ENCODE data around the gene RCSD1. TPM values are rescaled to one million over a fixed set of nuclear protein-coding genes. Genes with fewer than 3 reads are reported as not detected.

Gene RCSD1
- total RNA-seq, 4 donors from 2014 or later = 2.4 to 8.7 (median 4.4) TPM

DNA sequence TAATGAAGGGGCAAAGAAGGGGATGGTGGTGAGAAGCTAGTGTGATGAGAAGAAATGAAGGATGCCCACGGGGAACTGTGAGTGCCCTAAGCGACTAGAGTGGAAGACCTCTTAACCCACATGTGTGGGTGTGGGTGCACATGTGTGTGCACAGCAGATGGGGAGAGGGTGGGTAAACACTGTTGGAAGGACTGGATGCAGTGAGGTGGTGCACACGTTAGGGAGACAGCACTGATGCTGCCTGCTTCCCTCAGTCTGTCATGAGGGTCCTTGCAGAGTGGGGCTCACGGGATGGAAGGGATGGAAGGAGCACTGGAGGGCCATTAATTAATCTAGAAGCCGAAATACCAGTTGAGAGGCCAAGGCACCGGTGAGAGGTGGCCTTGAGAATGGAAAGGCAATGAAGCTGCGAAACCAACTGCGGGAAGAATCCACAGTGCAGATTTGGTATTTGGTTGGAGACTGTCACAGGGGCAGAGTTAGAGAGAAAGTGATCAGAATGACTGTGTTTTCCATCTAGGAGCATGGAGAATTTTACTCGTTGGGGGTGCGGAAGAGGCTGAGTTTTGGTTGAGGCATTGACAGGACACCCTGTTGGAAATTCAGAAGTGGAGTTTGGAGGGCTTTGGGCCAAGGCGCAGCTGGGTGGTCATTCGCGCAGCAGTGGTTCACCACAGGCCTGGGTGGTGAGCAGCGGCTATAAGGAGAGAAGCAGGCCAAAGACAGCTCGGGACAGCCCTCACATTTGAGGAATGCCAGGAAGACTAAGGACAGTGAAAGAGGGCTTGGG lies 15.8 kb downstream of the RCSD1 start:
- H3K4me3 ChIP-seq (ENCODE audit: low read depth, poor library complexity, severe bottlenecking) = no peak overlapping the region
- 88 to 90% methylated on average over 15 of the region's 15 CpGs for WGBS, 2 donors
- intact Hi-C loops (cut with DNase I; ENCODE audit: low total_unique reads) = no loop called here
- peak in 1 of 2 donors; percentile 59 for DNase-seq (ENCODE audit: low spot score in 2 of 2)
- TF ChIP-seq, protein P1, sequence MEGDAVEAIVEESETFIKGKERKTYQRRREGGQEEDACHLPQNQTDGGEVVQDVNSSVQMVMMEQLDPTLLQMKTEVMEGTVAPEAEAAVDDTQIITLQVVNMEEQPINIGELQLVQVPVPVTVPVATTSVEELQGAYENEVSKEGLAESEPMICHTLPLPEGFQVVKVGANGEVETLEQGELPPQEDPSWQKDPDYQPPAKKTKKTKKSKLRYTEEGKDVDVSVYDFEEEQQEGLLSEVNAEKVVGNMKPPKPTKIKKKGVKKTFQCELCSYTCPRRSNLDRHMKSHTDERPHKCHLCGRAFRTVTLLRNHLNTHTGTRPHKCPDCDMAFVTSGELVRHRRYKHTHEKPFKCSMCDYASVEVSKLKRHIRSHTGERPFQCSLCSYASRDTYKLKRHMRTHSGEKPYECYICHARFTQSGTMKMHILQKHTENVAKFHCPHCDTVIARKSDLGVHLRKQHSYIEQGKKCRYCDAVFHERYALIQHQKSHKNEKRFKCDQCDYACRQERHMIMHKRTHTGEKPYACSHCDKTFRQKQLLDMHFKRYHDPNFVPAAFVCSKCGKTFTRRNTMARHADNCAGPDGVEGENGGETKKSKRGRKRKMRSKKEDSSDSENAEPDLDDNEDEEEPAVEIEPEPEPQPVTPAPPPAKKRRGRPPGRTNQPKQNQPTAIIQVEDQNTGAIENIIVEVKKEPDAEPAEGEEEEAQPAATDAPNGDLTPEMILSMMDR (IDR thresholded peaks at IDR 0.05) = no peak
- no peak for TF ChIP-seq POLR2A (IDR thresholded peaks at IDR 0.05)

DNA sequence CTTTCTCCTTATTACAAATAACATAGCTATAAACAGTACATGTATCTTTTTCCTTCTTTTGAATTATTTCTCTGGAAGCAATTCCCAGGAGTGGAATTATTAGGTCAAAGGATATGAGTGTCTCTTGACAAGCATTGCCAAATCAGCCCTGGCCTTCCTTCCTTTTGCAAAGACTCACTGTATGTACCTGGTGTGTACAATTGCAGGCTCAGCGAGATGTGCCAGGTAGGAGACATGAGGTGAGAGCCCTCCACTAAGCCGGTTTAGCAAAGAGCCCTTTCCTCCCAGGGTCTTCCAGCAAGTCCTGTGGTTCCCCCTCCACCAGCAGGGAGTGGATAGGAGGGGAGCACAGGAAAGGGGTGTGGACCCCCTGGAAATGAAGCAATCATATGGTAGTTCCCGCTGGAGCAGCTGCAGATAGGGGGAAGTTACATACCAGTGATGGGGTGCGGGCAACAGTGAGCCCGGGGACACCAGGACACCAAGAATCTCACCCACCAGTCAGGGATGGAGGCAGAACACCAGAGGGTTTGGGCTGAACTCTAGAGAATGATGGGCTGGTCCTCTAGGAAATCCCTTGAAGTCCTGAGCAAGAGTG lies 18.3 kb downstream of the RCSD1 start:
- TF ChIP-seq POLR2A (IDR thresholded peaks at IDR 0.05) = no peak
- TF ChIP-seq, protein P1 (IDR thresholded peaks at IDR 0.05) = no peak
- peak in 1 of 2 donors; percentile 82 for DNase-seq (ENCODE audit: low spot score in 2 of 2)
- intact Hi-C loops (cut with DNase I; ENCODE audit: low total_unique reads) = no loop called here
- H3K4me3 ChIP-seq (ENCODE audit: low read depth, poor library complexity, severe bottlenecking) = no peak overlapping the region
- 81 to 88% methylated on average over 5 of the region's 5 CpGs for WGBS, 2 donors

DNA sequence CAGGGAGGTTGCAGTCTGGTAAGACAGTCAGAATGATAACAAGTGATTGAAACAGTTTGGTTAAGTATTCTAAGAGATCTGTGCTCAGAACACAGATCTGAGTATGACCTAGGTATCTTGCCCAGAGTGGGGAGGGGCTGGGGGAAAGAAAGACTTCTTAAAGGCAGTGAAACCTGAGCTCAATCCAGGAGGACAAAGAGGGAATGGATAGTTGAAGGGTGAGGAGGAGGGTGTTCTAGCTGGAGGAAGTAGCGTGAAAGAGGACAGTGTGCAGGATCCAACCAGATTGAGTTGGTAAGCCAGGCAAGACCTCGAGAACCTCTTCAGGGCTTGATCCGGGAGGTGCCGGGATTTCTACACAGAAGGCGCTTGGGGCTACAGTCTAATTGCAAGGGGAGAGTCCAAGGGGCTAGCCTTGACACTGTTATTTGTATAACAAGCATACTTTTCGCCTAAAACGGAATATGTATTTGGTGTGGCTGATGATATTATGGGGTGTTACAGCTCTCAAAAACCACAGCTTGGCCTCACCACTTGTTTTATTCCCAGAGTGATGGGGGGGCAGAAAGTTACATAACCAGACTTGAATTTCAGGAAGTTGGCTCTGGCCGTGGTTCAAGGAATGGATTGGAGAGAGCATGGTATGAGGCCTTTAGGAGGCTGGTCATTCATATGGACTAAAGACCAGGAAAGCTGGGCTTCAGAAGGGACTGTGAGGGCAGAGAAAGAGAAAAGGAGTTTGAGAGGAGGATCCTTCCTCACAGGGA lies 19.1 kb downstream of the RCSD1 start:
- no peak for TF ChIP-seq POLR2A (IDR thresholded peaks at IDR 0.05)
- TF ChIP-seq, protein P1 (IDR thresholded peaks at IDR 0.05) = no peak
- no peak overlapping the region for H3K4me3 ChIP-seq (ENCODE audit: low read depth, poor library complexity, severe bottlenecking)
- peak in 1 of 2 donors; percentile 48 for DNase-seq (ENCODE audit: low spot score in 2 of 2)
- 61 to 78% methylated on average over 8 of the region's 8 CpGs for WGBS, 2 donors
- intact Hi-C loops (cut with DNase I; ENCODE audit: low total_unique reads) = no loop called here

DNA sequence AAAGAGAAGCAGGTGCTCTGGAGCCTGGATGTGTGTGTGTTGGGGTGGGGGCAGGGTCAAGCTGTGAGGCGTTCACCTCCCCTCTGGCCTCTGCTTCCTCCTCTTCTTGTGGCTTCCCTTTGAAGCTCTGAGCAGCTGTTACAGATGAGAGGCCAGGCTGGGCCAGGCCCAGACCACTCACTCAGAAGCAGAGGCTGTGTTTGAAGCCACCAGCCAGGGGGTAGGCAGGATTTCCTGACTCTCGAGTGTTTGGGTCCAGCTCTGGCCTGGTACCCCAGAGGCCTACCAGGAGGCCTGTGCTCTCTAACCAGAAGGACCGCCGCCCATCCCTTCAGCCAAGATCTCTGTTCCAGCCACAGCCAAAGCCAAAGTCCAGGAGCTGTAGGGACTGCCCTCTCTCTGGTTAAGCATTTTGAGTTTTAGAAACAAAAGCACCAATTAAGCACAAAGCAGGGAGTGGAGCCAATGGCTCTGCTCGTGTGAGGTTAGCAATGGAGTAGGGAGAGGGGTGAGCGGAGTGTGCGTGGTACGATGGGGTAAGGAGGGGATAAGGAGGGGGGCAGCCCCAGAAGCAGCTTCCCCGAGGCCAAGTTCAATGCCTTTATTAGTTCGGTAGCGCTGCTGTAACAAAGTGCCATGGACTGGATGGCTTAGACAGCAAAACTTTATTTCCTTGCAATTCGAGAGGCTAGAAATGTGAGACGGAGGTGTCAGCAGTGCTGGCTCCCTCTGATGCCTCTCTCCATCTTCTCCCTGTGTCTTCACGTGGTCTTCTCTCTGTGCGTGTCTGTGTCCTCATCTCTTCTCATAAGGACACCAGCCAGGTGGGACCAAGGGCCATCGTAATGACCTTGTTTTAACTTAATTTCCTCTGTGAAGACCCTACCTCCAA lies 20.5 kb downstream of the RCSD1 start:
- H3K4me3 ChIP-seq (ENCODE audit: low read depth, poor library complexity, severe bottlenecking) = no peak overlapping the region
- 81 to 86% methylated on average over 16 of the region's 16 CpGs for WGBS, 2 donors
- no peak for TF ChIP-seq POLR2A (IDR thresholded peaks at IDR 0.05)
- TF ChIP-seq, protein P1 (IDR thresholded peaks at IDR 0.05) = no peak

DNA sequence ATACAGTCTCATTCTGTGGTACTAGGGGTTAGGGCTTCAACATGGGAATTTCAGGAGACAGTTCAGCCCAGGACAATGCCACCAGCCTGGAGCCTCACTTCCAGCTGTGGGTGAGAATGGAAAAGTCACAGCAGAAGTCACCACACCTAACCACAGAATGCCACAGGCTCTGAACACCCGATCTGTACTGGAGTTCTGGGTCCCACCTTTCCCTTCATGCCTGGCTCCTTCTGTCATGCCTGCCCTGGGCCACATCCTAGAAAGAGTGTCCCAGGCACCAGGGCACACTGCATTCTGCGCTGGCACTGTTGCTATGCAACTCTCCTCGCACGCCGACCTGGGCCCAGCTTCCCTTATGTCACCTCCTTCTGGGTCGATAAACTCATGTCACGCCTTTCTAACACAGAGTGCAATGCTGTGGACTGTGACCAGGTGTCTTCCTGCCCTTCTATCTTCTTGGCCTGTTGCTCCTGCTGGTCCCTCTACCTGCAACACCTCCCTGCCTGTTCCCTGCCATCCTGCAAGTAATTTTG lies 21.2 kb downstream of the RCSD1 start:
- DNase-seq (ENCODE audit: low spot score in 2 of 2) = no peak
- H3K4me3 ChIP-seq (ENCODE audit: low read depth, poor library complexity, severe bottlenecking) = no peak overlapping the region
- intact Hi-C loops (cut with DNase I; ENCODE audit: low total_unique reads) = no loop called here
- 88 to 90% methylated on average over 7 of the region's 7 CpGs for WGBS, 2 donors
- TF ChIP-seq POLR2A (IDR thresholded peaks at IDR 0.05) = no peak
- TF ChIP-seq, protein P1 (IDR thresholded peaks at IDR 0.05) = no peak

More for the DNA sequence above, 20.5 kb downstream of the RCSD1 start:
- peak in 1 of 2 donors; percentile 78 for DNase-seq (ENCODE audit: low spot score in 2 of 2)
- intact Hi-C loops (cut with DNase I; ENCODE audit: low total_unique reads) = no loop called here

Measured in lower leg skin (tissue), 4 donors.